ENCODE results near the gene PCID2.

- TF ChIP-seq CHCHD3 (CRISPR knock-in tag; IDR thresholded peaks at IDR 0.05) (no peak), SRSF1 (optimal IDR thresholded peaks at IDR 0.05; ENCODE audit: low read depth, low read length) (no peak), POLR2A (IDR thresholded peaks at IDR 0.05; ENCODE audit: insufficient read depth in 1 of 2, low read depth in 2 of 2, low read length in 2 of 2) (no peak), ZMYM3 (CRISPR knock-in tag; IDR thresholded peaks at IDR 0.05) (no peak), JUND (CRISPR knock-in tag; IDR thresholded peaks at IDR 0.05) (no peak), ONECUT2 (CRISPR knock-in tag; IDR thresholded peaks at IDR 0.05) (no peak), DMAP1 (CRISPR knock-in tag; IDR thresholded peaks at IDR 0.05) (no peak), TBP (CRISPR knock-in tag; IDR thresholded peaks at IDR 0.05) (no peak), ZNF530 (CRISPR knock-in tag; IDR thresholded peaks at IDR 0.05; ENCODE audit: low read depth) (no peak), MTA3 (CRISPR knock-in tag; IDR thresholded peaks at IDR 0.05) (no peak), ZNF766 (CRISPR knock-in tag; IDR thresholded peaks at IDR 0.05; ENCODE audit: borderline replicate concordance) (no peak), ELF1 (CRISPR knock-in tag; IDR thresholded peaks at IDR 0.05) (no peak), BRCA1 (CRISPR knock-in tag; IDR thresholded peaks at IDR 0.05) (no peak)
- TF ChIP-seq, protein P1, sequence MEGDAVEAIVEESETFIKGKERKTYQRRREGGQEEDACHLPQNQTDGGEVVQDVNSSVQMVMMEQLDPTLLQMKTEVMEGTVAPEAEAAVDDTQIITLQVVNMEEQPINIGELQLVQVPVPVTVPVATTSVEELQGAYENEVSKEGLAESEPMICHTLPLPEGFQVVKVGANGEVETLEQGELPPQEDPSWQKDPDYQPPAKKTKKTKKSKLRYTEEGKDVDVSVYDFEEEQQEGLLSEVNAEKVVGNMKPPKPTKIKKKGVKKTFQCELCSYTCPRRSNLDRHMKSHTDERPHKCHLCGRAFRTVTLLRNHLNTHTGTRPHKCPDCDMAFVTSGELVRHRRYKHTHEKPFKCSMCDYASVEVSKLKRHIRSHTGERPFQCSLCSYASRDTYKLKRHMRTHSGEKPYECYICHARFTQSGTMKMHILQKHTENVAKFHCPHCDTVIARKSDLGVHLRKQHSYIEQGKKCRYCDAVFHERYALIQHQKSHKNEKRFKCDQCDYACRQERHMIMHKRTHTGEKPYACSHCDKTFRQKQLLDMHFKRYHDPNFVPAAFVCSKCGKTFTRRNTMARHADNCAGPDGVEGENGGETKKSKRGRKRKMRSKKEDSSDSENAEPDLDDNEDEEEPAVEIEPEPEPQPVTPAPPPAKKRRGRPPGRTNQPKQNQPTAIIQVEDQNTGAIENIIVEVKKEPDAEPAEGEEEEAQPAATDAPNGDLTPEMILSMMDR (CRISPR knock-in tag; IDR thresholded peaks at IDR 0.05) = no peak
Measured at GRCh38 chr13:113164492-113164891, 44.0 kb downstream of the PCID2 start.

Measured in HepG2 (cell line).